GM12892 (cell line): ENCODE data around the gene KRT27.
"Not testable (repeated sequence)": the region's sequence is repeated elsewhere in the genome, so short reads cannot be mapped to it uniquely, and the experiment has no call there.

ENCODE experiments used
- POLR2A ChIP-seq: IDR thresholded peaks from 2 replicates; pipeline ENCODE4 v1.6.1; 2011; ENCODE audit warnings: low read depth, low read length, control low read depth
- POLR2AphosphoS5 ChIP-seq: IDR thresholded peaks from 2 replicates; pipeline ENCODE4 v1.6.1; 2011; ENCODE audit warnings: low read depth, low read length, control low read depth
- TAF1 ChIP-seq: IDR thresholded peaks from 2 replicates; pipeline ENCODE4 v1.6.1; 2011; ENCODE audit warnings: low read depth, mild to moderate bottlenecking, control low read depth, low read length, borderline replicate concordance

GRCh38 chr17:40748666-40749065, 33.7 kb downstream of the KRT27 start:
- not testable (repeated sequence) for TF ChIP-seq POLR2AphosphoS5, POLR2A, TAF1
